Hematopoietic multipotent progenitor cell treated with erythropoietin and hydrocortisone succinate and interleukin-3 and kit ligand, for 8 days (in vitro differentiated cells): ENCODE measurements around the gene DNAH14.
"Not testable (repeated sequence)": the region's sequence is repeated elsewhere in the genome, so short reads cannot be mapped to it uniquely, and the experiment has no call there.

Experiments
- DNase-seq: peaks from one replicate; pipeline ENCODE4 v3.0.0-alpha.2; 2015

Gene DNAH14

GRCh38 chr1:224922404-224923164 lies 6.9 kb upstream of the DNAH14 start:
- peak; percentile 39 for DNase-seq

DNA sequence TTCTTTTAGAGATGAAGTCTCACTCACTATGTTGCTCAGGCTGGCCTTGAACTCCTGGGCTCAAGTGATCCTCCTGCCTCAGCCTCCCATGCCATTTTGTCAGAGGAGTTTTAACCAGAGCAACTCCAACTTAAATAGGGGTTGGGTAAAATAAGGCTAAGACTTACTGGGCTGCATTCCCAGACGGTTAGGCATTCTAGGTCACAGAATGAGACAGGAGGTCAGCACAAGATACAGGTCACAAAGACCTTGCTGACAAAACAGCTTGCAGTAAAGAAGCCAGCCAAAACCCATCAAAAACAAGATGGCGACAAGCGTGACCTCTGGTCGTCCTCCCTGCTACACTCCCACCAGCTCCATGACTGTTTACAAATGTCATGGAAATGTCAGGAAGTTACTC lies 5.7 kb upstream of the DNAH14 start:
- DNase-seq = no peak

- DNase-seq = not testable (repeated sequence)
These were observed 1.8 kb upstream of the DNAH14 start for GRCh38 chr1:224927631-224928030.

DNA sequence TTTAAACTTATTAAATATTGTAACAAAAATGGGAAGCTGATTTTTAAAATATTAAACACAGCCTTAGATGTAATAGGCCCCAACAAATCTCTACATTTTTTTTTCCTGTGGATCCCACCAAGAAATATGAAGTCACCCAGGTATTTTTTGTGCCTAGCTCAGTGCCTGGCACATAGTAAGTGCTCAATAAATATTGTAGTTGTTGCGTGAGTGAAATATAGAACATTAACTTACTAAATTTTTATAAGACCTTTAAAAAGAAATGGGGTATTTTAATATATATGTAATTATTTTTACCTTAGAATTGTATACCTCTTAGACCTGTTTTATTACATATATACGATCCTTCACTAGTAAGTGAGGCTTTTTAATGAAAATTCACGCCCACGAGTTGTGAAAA lies 569 bp upstream of the DNAH14 start:
- no peak for DNase-seq

DNA sequence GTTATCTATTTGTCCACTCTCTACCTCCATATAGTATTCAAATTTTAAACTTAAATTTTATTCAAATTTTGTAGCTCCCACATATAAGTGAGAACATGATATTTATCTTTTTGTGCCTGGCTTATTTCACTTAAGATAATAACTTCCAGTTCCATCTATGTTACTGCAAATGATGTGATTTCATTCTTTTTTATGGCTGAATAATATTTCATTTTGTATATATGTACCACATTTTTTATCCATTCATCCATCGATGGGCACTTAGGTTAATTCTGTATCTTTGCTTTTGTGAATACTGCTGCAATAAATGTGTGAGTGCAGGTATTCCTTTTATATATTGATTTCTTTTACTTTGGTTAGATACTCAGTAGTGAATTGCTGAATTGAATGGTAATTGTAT lies 2.1 kb downstream of the DNAH14 start:
- no peak for DNase-seq

GRCh38 chr1:224932607-224933249 lies 3.3 kb downstream of the DNAH14 start:
- DNase-seq = no peak

GRCh38 chr1:224933584-224933983 lies 4.1 kb downstream of the DNAH14 start:
- no peak for DNase-seq

GRCh38 chr1:224938652-224939051 lies 9.2 kb downstream of the DNAH14 start:
- DNase-seq = no peak

- no peak for DNase-seq
These were observed 10.5 kb downstream of the DNAH14 start for GRCh38 chr1:224939844-224940425.

DNA sequence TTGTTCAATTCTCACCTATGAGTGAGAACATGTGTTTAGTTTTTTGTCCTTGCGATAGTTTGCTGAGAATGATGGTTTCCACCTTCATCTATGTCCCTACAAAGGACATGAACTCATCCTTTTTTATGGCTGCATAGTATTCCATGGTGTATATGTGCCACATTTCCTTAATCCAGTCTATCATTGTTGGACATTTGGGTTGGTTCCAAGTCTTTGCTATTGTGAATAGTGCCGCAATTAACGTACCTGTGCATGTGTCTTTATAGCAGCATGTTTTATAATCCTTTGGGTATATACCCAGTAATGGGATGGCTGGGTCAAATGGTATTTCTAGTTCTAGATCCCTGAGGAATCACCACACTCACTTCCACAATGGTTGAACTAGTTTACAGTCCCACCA lies 11.3 kb downstream of the DNAH14 start:
- DNase-seq = not testable (repeated sequence)

GRCh38 chr1:224945651-224946348 lies 16.3 kb downstream of the DNAH14 start:
- DNase-seq = not testable (repeated sequence)

GRCh38 chr1:224946349-224946691 lies 16.8 kb downstream of the DNAH14 start:
- DNase-seq = not testable (repeated sequence)

GRCh38 chr1:224957696-224958095 lies 28.2 kb downstream of the DNAH14 start:
- DNase-seq = peak; percentile 43

DNA sequence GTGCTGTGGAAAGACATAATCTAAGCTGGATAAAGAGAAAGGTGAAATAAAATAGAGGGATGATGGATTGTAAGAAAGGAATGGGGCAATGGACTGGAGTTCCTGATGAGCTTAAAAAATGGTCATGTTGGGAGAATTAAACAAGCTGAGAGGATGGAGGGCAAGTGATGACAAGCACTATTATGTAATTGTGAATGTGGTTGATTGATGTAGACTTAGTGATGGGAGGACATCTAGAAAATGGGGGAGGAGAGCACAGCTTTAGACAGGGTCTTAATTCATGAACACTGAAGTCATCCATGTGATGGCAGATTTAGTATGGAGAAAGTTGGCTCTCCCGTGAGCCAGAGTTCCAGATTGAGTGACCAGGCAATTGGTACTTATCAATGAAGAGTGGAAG lies 29.0 kb downstream of the DNAH14 start:
- no peak for DNase-seq

DNA sequence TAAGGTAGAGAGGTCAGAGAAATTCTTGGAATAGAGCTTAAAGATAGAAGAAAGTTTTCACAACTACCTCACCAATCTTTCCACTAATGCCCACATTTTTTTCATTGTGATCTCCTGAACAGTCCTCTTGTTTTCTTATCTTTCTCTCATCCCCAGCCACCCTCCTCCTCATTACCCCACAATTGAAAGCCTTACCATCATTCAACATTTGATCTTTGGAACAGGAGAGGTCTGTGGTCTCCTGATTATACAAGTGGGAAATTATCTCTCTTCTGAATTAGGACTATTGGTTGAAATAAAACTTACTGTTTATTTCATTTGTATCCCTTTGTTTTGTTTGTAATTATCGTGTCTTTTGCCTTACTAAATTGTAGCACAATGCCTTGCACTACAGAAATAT lies 29.6 kb downstream of the DNAH14 start:
- DNase-seq = peak; percentile 76

DNA sequence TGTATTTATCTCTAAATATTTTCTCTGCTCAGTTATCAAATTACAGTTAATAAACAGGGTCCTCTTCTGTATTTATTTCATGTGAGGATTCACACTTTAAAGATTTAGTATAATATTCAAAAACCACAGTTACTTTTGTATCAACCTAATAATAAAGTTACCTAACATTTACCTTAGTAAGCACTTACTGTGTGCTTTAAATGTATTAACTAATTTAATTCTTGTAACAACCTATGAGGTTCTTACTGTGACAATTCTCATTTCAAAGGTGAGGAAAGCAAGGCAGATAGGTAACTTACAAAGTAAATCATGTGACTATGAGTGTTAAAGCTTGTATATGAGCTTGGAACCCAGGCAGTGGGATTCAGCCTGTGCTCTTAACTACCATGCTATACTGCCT lies 30.2 kb downstream of the DNAH14 start:
- no peak for DNase-seq

DNA sequence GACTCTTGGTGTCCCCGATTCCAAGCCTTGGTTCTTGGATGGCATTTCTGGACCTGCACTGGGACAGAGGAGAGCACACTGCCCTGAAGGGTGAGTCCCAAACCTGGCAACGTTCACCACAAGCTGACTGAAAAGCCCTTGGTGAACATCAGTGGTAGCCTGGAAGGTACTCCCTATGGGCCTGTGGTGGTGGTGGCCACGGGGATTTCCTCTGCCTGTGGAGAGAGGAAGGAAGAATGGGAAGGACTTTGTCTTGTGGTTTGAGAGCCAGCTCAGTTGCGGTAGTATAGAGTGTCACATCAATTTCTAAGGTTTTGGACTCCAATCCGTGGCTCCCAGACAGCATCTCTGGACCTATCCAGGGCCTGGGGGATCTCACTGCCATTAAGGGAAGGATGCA lies 50.7 kb downstream of the DNAH14 start:
- no peak for DNase-seq

DNA sequence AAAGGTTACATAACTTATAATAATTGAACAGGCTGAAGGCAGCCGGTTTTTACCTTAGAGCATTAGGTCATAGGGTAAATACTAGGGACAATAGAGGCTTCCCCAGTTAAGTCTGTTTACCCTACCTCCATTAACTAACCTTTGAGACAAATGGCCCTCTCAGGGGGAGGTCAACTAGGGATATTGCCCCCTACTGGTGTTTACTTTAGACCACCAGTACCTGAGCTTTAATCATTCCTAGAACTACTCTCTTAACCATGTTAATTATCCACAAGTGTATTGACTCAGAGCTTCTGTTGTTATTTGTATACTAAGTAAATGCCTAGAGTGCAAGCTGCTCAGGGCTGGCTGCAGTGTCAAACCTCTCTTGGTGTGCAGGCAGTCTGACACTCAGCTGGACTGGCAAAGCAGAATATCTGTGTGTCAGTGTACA lies 52.5 kb downstream of the DNAH14 start:
- DNase-seq = not testable (repeated sequence)

DNA sequence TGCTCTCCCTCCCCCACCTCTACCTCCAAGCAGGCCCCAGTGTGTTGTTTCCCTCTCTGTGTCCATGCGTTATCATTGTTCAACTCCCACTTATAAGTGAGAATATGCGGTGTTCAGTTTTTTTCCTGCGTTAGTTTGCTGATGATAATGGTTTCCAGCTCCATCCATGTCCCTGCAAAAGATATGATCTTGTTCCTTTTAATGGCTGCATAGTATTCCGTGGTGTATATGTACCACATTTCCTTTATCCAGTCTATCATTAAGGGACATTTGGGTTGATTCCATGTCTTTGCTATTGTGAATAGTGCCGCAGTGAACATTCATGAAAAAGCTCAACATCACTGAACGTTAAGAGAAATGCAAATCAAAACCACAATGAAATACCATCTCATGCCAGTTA lies 58.6 kb downstream of the DNAH14 start:
- no peak for DNase-seq

DNA sequence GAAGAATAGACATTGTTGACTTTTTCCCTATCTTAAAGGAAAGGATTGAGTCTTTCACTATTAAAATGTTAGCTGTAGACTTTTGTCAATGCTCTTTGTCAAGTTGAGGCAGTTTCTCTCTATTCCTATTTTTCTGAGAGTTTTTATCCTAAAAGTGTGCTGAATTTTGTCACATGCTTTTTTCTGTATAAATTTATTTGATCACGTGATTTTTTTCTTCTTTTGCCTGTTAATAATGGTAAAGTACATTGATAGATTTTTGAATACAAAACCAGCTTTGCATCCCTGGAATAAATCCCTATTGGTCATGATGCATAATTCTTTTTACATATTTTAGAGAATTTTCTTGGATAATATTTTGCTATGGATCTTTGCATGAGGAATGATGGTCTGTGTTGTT lies 60.1 kb downstream of the DNAH14 start:
- DNase-seq = no peak

GRCh38 chr1:224991550-224991949 lies 62.1 kb downstream of the DNAH14 start:
- not testable (repeated sequence) for DNase-seq

GRCh38 chr1:224995602-224996001 lies 66.1 kb downstream of the DNAH14 start:
- no peak for DNase-seq

- no peak for DNase-seq
These were observed 66.8 kb downstream of the DNAH14 start for GRCh38 chr1:224996266-224996665.

DNA sequence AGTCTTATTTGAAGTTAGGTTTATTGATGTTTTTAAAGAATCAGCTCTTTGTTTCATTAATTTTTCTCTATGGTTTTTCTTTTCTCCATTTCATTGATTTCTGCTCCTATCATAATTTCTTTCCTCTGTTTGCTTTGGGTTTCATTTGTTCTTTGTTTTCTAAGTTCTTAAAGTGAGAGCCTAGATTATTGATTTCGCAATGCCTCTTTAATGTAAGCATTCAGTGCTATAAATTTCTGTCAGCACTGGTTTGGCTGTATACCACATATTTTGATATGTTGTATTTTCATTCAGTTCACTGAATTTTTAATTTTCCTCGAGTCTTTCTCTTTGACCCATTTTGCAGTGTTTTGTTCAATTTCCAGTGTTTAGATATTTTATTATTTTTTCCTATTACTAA lies 68.7 kb downstream of the DNAH14 start:
- DNase-seq = no peak
